Subcutaneous abdominal adipose tissue (tissue), 5 donors: ENCODE measurements around the gene PSMC1.
"Not testable (repeated sequence)": the region's sequence is repeated elsewhere in the genome, so short reads cannot be mapped to it uniquely, and the experiment has no call there.

ENCODE experiments used
- H3K27ac ChIP-seq: one replicate; pipeline ENCODE4 v1.7.0; 2013; ENCODE audit warnings: low read depth, mild to moderate bottlenecking, inconsistent platforms, low read length, moderate library complexity
- H3K27me3 ChIP-seq, 5 donors: one replicate each; pipeline ENCODE4 v1.7.0; 2013; ENCODE audit warnings: low read length in 5 of 5, inconsistent platforms in 1 of 5; ENCODE audit not compliant: control insufficient read depth in 5 of 5, insufficient read depth in 4 of 5
- H3K36me3 ChIP-seq, 5 donors: one replicate each; pipeline ENCODE4 v1.7.0; 2013; ENCODE audit warnings: low read length in 5 of 5; ENCODE audit not compliant: control insufficient read depth in 5 of 5, insufficient read depth in 5 of 5
- H3K4me1 ChIP-seq, 5 donors: one replicate each; pipeline ENCODE4 v1.7.0; 2013; ENCODE audit warnings: low read length in 5 of 5, mild to moderate bottlenecking in 3 of 5, moderate library complexity in 1 of 5; ENCODE audit not compliant: control insufficient read depth in 5 of 5, insufficient read depth in 5 of 5
- H3K4me3 ChIP-seq, 5 donors: one replicate each; pipeline ENCODE4 v1.7.0; 2013; ENCODE audit warnings: low read length in 5 of 5, low read depth in 1 of 5
- H3K9ac ChIP-seq, 5 donors: one replicate each; pipeline ENCODE4 v1.7.0; 2013; ENCODE audit warnings: low read length in 5 of 5, mild to moderate bottlenecking in 4 of 5, moderate library complexity in 3 of 5
- H3K9me3 ChIP-seq, 5 donors: one replicate each; pipeline ENCODE4 v1.7.0; 2013; ENCODE audit warnings: low read length in 5 of 5; ENCODE audit not compliant: control insufficient read depth in 5 of 5
- donor health status: healthy.
- donor health status: healthy.
- donor health status: healthy.
- donor health status: healthy.
- donor health status: healthy.

The PSMC1 gene

GRCh38 chr14:90256354-90257131, at the start of gene PSMC1:
PSMC1 (plus strand) TSS chr14:90256553; CDS start chr14:90256598, 45 bp downstream.
- H3K36me3 ChIP-seq = peaks cover 10 to 24% (median 14%) of the 10 kb centered on the region in 5 donors
- peak within 1 kb of the TSS; percentile 78 for H3K27ac ChIP-seq
- H3K27me3 ChIP-seq = peaks cover 0 to 9% (median 0%) of the 10 kb centered on the region in 5 donors
- H3K9me3 ChIP-seq = no peaks in the 10 kb centered on the region
- H3K4me1 ChIP-seq = peaks cover 7 to 24% (median 22%) of the 10 kb centered on the region in 5 donors
- H3K4me3 ChIP-seq = peak within 1 kb of the TSS; percentile 92 to 97 (median 95)
- H3K9ac ChIP-seq = peak within 1 kb of the TSS; percentile 89 to 99 (median 95)

- Histone ChIP-seq H3K4me3 (no peak overlapping the region), H3K9me3 (peaks cover 0 to 2% (median 0%) of the 10 kb centered on the region in 5 donors), H3K9ac (no peak overlapping the region), H3K4me1 (no peaks in the 10 kb centered on the region), H3K27me3 (no peaks in the 10 kb centered on the region), H3K27ac (no peak overlapping the region), H3K36me3 (no peaks in the 10 kb centered on the region)
Observed at GRCh38 chr14:90213099-90213748, 43.1 kb upstream of the PSMC1 start.

- H3K4me1 ChIP-seq = no peaks in the 10 kb centered on the region
- H3K27me3 ChIP-seq = peaks cover 0 to 4% (median 0%) of the 10 kb centered on the region in 5 donors
- H3K4me3 ChIP-seq = no peak overlapping the region
- no peaks in the 10 kb centered on the region for H3K36me3 ChIP-seq
- H3K9ac ChIP-seq = no peak overlapping the region
- no peak overlapping the region for H3K27ac ChIP-seq
- H3K9me3 ChIP-seq = peaks cover 0 to 7% (median 7%) of the 10 kb centered on the region in 5 donors
Observed at GRCh38 chr14:90228478-90228877, 27.9 kb upstream of the PSMC1 start.

GRCh38 chr14:90229942-90230341, 26.4 kb upstream of the PSMC1 start:
- not testable (repeated sequence) for H3K36me3 ChIP-seq, H3K9ac ChIP-seq, H3K4me3 ChIP-seq, H3K4me1 ChIP-seq, H3K27ac ChIP-seq, H3K27me3 ChIP-seq, H3K9me3 ChIP-seq

- Histone ChIP-seq H3K27ac (no peak overlapping the region), H3K9me3 (peaks cover 23 to 36% (median 33%) of the 10 kb centered on the region in 5 donors), H3K4me1 (peaks cover 0 to 3% (median 0%) of the 10 kb centered on the region in 5 donors), H3K4me3 (no peak overlapping the region), H3K9ac (no peak overlapping the region), H3K27me3 (peaks cover 0 to 9% (median 0%) of the 10 kb centered on the region in 5 donors), H3K36me3 (no peaks in the 10 kb centered on the region)
Observed at GRCh38 chr14:90235179-90235976, 21.0 kb upstream of the PSMC1 start.

- no peak overlapping the region for H3K27ac ChIP-seq
- H3K27me3 ChIP-seq = peaks cover 0 to 5% (median 0%) of the 10 kb centered on the region in 5 donors
- no peaks in the 10 kb centered on the region for H3K36me3 ChIP-seq
- H3K4me1 ChIP-seq = peaks cover 0 to 3% (median 0%) of the 10 kb centered on the region in 5 donors
- H3K4me3 ChIP-seq = peak overlapping the region in 3 of 5 donors; percentile 15 to 37 (median 28)
- H3K9ac ChIP-seq = no peak overlapping the region
- peaks cover 32 to 57% (median 47%) of the 10 kb centered on the region in 5 donors for H3K9me3 ChIP-seq
Observed at GRCh38 chr14:90239139-90239538, 17.2 kb upstream of the PSMC1 start.

- Histone ChIP-seq H3K27ac (no peak overlapping the region), H3K4me3 (no peak overlapping the region), H3K27me3 (peaks cover 0 to 2% (median 0%) of the 10 kb centered on the region in 5 donors), H3K9ac (no peak overlapping the region), H3K9me3 (peaks cover 29 to 50% (median 43%) of the 10 kb centered on the region in 5 donors), H3K36me3 (no peaks in the 10 kb centered on the region), H3K4me1 (no peaks in the 10 kb centered on the region)
Observed at GRCh38 chr14:90242444-90242843, 13.9 kb upstream of the PSMC1 start.

- Histone ChIP-seq H3K27ac (no peak overlapping the region), H3K4me1 (no peaks in the 10 kb centered on the region), H3K4me3 (no peak overlapping the region), H3K9me3 (peaks cover 0 to 7% (median 0%) of the 10 kb centered on the region in 5 donors), H3K36me3 (no peaks in the 10 kb centered on the region), H3K27me3 (peaks cover 0 to 2% (median 0%) of the 10 kb centered on the region in 5 donors), H3K9ac (no peak overlapping the region)
Observed at GRCh38 chr14:90246936-90247335, 9.4 kb upstream of the PSMC1 start.

- not testable (repeated sequence) for H3K9me3 ChIP-seq, H3K4me1 ChIP-seq, H3K9ac ChIP-seq, H3K27ac ChIP-seq, H3K4me3 ChIP-seq, H3K36me3 ChIP-seq, H3K27me3 ChIP-seq
Observed at GRCh38 chr14:90247441-90247840, 8.9 kb upstream of the PSMC1 start.
